ENCODE data around the gene ASPG. TPM values are rescaled to one million over a fixed set of nuclear protein-coding genes. Genes with fewer than 3 reads are reported as not detected.

ASPG gene
- total RNA-seq, 1 experiment from 2014 or later: not detected

DNA sequence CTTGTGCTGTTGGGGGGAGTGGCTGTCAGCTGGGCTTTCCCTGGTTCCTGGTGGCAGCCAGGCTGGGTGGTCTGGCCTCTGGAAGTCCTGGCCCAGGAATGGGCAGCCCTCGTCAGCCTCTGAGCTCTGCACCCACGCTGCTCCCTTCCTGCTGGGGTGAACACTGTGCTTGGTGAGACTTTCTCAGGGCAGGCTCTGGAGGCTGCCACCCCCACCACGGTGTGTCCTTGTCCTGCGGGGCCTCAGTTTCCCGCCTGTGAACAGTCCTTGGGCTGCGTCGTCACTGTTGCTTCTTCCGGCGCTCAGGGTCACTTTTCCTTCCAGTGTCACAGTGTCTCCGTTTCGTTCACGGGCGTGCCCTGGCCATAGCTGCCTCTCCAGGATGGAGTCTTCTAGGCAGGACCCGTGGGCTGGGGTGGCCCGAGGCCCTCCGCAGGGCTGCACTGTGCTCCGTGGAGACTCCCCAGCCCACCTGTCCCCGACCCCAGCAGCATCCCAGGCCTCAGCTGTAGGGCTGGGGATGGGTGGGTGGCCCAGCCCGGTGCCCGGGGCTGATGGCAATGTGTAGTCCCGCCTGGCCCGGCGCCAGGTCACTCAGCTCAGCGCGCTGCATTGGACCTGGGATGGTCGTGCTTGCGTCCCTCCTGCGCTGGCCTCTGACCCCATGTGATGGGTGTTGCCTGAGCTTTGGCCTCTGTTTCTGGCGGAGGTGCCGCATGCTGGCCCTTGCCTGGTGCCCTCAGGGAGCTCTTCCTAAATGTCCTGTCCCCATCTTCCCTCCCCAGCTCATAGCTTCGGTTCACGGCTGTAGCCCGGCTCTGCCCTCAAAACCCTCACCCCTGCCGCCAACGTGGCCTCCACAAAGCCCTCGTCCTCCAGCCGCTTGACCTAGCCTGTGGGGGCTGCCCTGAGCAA lies 59.7 kb downstream of the ASPG start:
- ATAC-seq: no peak
- in situ Hi-C loops (cut with HindIII; ENCODE audit: low pct_unique_long_range_greater_than_20kb, low sequenced_read_pairs) (no loop called here), intact Hi-C loops (cut with micrococcal nuclease; ENCODE audit: unreplicated experiment) (no loop called here)
- Histone ChIP-seq H3K4me1 (ENCODE audit: control insufficient read depth, insufficient read depth, low read length) (peaks cover 5% of the 10 kb centered on the region), H3K27ac (ENCODE audit: low read length) (no peak overlapping the region), H3K9me3 (ENCODE audit: control insufficient read depth, insufficient read depth, low read depth, low read length) (no peaks in the 10 kb centered on the region), H3K27me3 (ENCODE audit: control insufficient read depth, insufficient read depth, low read length) (no peaks in the 10 kb centered on the region), H3K4me3 (ENCODE audit: low read depth in 2 of 2, low read length in 2 of 2) (no peak overlapping the region), H3K36me3 (ENCODE audit: control insufficient read depth, insufficient read depth, low read length) (no peaks in the 10 kb centered on the region)
- CTCF ChIA-PET: interaction anchor here (0.6 kb wide), 1 partner anchor 17 kb away, joined by 5 read pairs; no protein-coding TSS in a partner anchor
- no TSS peak for BruUV-seq (replicated peaks)
- no peak for DNase-seq (ENCODE audit: low read depth, low spot score)
- TF ChIP-seq SIN3A (IDR thresholded peaks at IDR 0.05; ENCODE audit: borderline replicate concordance, insufficient read depth, low read depth, low read length): no peak
- no peak for TF ChIP-seq TCF7L2 (IDR thresholded peaks at IDR 0.05; ENCODE audit: low read depth, low read length)
- TF ChIP-seq, protein P1, sequence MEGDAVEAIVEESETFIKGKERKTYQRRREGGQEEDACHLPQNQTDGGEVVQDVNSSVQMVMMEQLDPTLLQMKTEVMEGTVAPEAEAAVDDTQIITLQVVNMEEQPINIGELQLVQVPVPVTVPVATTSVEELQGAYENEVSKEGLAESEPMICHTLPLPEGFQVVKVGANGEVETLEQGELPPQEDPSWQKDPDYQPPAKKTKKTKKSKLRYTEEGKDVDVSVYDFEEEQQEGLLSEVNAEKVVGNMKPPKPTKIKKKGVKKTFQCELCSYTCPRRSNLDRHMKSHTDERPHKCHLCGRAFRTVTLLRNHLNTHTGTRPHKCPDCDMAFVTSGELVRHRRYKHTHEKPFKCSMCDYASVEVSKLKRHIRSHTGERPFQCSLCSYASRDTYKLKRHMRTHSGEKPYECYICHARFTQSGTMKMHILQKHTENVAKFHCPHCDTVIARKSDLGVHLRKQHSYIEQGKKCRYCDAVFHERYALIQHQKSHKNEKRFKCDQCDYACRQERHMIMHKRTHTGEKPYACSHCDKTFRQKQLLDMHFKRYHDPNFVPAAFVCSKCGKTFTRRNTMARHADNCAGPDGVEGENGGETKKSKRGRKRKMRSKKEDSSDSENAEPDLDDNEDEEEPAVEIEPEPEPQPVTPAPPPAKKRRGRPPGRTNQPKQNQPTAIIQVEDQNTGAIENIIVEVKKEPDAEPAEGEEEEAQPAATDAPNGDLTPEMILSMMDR (IDR thresholded peaks at IDR 0.05): no peak
- TF ChIP-seq, protein P2, sequence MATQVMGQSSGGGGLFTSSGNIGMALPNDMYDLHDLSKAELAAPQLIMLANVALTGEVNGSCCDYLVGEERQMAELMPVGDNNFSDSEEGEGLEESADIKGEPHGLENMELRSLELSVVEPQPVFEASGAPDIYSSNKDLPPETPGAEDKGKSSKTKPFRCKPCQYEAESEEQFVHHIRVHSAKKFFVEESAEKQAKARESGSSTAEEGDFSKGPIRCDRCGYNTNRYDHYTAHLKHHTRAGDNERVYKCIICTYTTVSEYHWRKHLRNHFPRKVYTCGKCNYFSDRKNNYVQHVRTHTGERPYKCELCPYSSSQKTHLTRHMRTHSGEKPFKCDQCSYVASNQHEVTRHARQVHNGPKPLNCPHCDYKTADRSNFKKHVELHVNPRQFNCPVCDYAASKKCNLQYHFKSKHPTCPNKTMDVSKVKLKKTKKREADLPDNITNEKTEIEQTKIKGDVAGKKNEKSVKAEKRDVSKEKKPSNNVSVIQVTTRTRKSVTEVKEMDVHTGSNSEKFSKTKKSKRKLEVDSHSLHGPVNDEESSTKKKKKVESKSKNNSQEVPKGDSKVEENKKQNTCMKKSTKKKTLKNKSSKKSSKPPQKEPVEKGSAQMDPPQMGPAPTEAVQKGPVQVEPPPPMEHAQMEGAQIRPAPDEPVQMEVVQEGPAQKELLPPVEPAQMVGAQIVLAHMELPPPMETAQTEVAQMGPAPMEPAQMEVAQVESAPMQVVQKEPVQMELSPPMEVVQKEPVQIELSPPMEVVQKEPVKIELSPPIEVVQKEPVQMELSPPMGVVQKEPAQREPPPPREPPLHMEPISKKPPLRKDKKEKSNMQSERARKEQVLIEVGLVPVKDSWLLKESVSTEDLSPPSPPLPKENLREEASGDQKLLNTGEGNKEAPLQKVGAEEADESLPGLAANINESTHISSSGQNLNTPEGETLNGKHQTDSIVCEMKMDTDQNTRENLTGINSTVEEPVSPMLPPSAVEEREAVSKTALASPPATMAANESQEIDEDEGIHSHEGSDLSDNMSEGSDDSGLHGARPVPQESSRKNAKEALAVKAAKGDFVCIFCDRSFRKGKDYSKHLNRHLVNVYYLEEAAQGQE (IDR thresholded peaks at IDR 0.05; ENCODE audit: insufficient read depth in 1 of 2, low read depth in 2 of 2, low read length in 1 of 2): no peak
- TF ChIP-seq POLR2AphosphoS5 (IDR thresholded peaks at IDR 0.05; ENCODE audit: low read depth, low read length): no peak
- POLR2A ChIA-PET: no interaction called here

DNA sequence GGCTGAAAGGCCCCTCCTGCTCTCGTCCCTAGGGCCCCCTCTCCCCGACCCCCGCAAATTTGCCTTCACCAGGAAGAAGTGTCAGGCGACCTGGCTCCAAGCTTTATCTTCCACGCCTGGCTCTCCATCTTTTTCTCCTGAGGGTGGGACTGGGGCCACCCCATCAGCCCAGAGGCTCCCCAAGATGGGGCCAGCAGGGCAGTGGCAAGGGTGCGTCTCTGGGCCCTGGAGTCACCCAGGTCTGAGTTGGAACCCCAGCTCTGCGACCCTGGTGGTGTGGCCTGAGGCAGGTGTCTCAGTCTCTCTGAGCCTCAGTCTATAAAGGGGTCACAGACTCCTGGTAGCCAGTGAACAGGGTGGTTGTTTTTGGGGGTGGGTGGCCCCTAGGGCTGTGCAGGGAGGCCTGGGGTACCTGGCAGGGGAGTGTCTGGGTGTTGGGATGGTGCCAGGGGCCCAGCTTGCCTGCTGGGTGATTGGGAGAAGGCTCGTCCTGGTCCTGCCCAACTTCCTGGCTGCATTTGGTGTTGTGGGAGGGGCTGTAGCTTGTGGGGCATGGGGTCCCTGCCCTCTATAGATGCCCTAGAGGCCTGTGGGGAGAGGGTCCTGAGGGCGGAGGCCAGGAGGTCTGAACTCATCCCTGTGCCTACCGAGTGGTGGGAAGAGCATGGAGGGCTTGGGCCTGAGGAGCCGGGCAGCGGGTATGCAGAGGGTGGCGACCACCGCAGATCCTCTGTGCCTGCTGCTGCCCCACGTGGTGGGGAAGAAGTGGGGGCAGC lies 60.5 kb downstream of the ASPG start:
- intact Hi-C loops (cut with micrococcal nuclease; ENCODE audit: unreplicated experiment) (no loop called here), in situ Hi-C loops (cut with HindIII; ENCODE audit: low pct_unique_long_range_greater_than_20kb, low sequenced_read_pairs) (no loop called here)
- ChIA-PET CTCF (interaction anchor here (0.6 kb wide), 1 partner anchor 17 kb away, joined by 5 read pairs; no protein-coding TSS in a partner anchor), POLR2A (no interaction called here)
- no peaks in the 10 kb centered on the region for H3K9me3 ChIP-seq (ENCODE audit: control insufficient read depth, insufficient read depth, low read depth, low read length)
- H3K27ac ChIP-seq (ENCODE audit: low read length): no peak overlapping the region
- no peaks in the 10 kb centered on the region for H3K27me3 ChIP-seq (ENCODE audit: control insufficient read depth, insufficient read depth, low read length)
- H3K4me1 ChIP-seq (ENCODE audit: control insufficient read depth, insufficient read depth, low read length): peaks cover 5% of the 10 kb centered on the region
- no peak overlapping the region for H3K4me3 ChIP-seq (ENCODE audit: low read depth in 2 of 2, low read length in 2 of 2)
- ATAC-seq: no peak
- BruUV-seq (replicated peaks): no TSS peak
- TF ChIP-seq SIN3A (IDR thresholded peaks at IDR 0.05; ENCODE audit: borderline replicate concordance, insufficient read depth, low read depth, low read length) (no peak), TCF7L2 (IDR thresholded peaks at IDR 0.05; ENCODE audit: low read depth, low read length) (no peak), POLR2AphosphoS5 (IDR thresholded peaks at IDR 0.05; ENCODE audit: low read depth, low read length) (no peak)
- TF ChIP-seq, protein P2 (IDR thresholded peaks at IDR 0.05; ENCODE audit: insufficient read depth in 1 of 2, low read depth in 2 of 2, low read length in 1 of 2): no peak
- TF ChIP-seq, protein P1 (IDR thresholded peaks at IDR 0.05): no peak
- DNase-seq (ENCODE audit: low read depth, low spot score): no peak
- no peaks in the 10 kb centered on the region for H3K36me3 ChIP-seq (ENCODE audit: control insufficient read depth, insufficient read depth, low read length)

All from Panc1 (cell line).